Smooth muscle cell (in vitro differentiated cells): ENCODE results near the gene TMED6. TPM values are rescaled to one million over a fixed set of nuclear protein-coding genes. Genes with fewer than 3 reads are reported as not detected.
A peak's percentile ranks its signal among the peaks of the same experiment; 100 is the strongest.

Experiments
- DNase-seq: peaks from one replicate; lab custom pipeline; 2025; ENCODE audit not compliant: unreplicated experiment; lab: John Stamatoyannopoulos, UW
- H2AFZ ChIP-seq: fragments of 200-600 bp; sonication (generic); 2 replicates; pipeline ENCODE4 v1.6.0; 2016; ENCODE audit warnings: antibody characterized with exemption, low read depth, mild to moderate bottlenecking
- H3F3A ChIP-seq: fragments of 200-600 bp; sonication (generic); 2 replicates; pipeline ENCODE4 v1.6.0; 2017; ENCODE audit warnings: antibody characterized with exemption, low read depth
- H3K27ac ChIP-seq: fragments of 200-600 bp; sonication (generic); 2 replicates; pipeline ENCODE4 v1.5.1; 2016; ENCODE audit warnings: low read depth, mild to moderate bottlenecking
- H3K27me3 ChIP-seq: fragments of 200-600 bp; sonication (generic); 2 replicates; pipeline ENCODE4 v1.6.1; 2016; ENCODE audit warnings: low read depth, mild to moderate bottlenecking
- H3K36me3 ChIP-seq: fragments of 200-600 bp; sonication (generic); 2 replicates; pipeline ENCODE4 v1.5.1; 2016; ENCODE audit warnings: low read depth
- H3K4me1 ChIP-seq: fragments of 200-600 bp; sonication (generic); 2 replicates; pipeline ENCODE4 v1.5.1; 2016; ENCODE audit warnings: low read depth
- H3K4me2 ChIP-seq: fragments of 200-600 bp; sonication (generic); 2 replicates; pipeline ENCODE4 v1.6.0; 2016; ENCODE audit warnings: mild to moderate bottlenecking
- H3K4me3 ChIP-seq: fragments of 200-600 bp; sonication (generic); 2 replicates; pipeline ENCODE4 v1.5.1; 2016; ENCODE audit warnings: mild to moderate bottlenecking
- H3K79me2 ChIP-seq: fragments of 200-600 bp; sonication (generic); 2 replicates; pipeline ENCODE4 v1.6.0; 2016; ENCODE audit warnings: low read depth, mild to moderate bottlenecking
- H3K9ac ChIP-seq: fragments of 200-600 bp; sonication (generic); 2 replicates; pipeline ENCODE4 v1.6.0; 2016; ENCODE audit warnings: low read depth
- H3K9me3 ChIP-seq: fragments of 200-600 bp; sonication (generic); replicated peaks from 2 replicates; pipeline ENCODE4 v1.5.1; 2016; ENCODE audit warnings: low read depth
- H4K20me1 ChIP-seq: fragments of 200-600 bp; sonication (generic); 2 replicates; pipeline ENCODE4 v1.6.0; 2016; ENCODE audit warnings: low read depth
- WGBS: methylation state at CpG from one replicate; pipeline ENCODE4 v1.1.7; 2016; ENCODE audit warnings: low lambda C conversion rate; 5-methylcytosine and 5-hydroxymethylcytosine counted together
- polyA plus RNA-seq: library from polyadenylated mRNA; unstranded; fragments of >200 nt; fragmentation: Nextera tagmentation; extraction: Ambion mirVana; gene quantifications from 2 replicates; pipeline ENCODE4 v1.2.1, GENCODE V29; 2016
- total RNA-seq: library from RNA; depleted of rRNA; stranded (reverse); fragments of >200 nt; gene quantifications from 2 replicates; pipeline ENCODE4 v1.2.3, GENCODE V29; 2014
- TF ChIP-seq, protein P1 (sequence below): fragments of 200-600 bp; sonication (generic); IDR thresholded peaks from 2 replicates; pipeline ENCODE4 v1.5.1; 2017; ENCODE audit warnings: borderline replicate concordance, mild to moderate bottlenecking, antibody characterized with exemption; ENCODE audit not compliant: insufficient read depth, poor library complexity, severe bottlenecking

TMED6 gene
- total and polyA plus RNA-seq, 2 experiments from 2014 or later = 0.23 to 0.27 TPM

DNA sequence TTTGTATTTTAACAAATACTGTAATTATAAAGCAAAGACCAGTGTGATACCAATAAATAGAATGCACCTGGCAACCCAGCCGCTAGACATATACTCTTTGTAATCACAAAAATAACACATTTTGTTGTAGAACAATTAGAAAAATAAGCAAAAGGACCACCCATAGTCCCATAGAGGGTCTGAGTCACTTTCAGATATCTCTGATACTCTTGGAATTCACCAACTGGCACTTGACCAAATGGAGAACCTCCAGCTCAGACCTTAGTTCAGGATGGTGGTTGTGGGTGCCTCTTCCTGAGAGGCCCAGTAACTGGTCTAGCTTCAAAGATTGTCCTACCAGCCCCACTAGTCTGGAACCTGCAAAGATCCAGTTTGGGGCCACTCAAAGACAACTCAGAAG lies 35.0 kb upstream of the TMED6 start:
- Histone ChIP-seq H3K4me2 (peak overlapping the region; percentile 91), H3F3A (no peaks in the 10 kb centered on the region), H4K20me1 (no peaks in the 10 kb centered on the region), H3K27me3 (no peaks in the 10 kb centered on the region), H3K79me2 (peaks cover 46% of the 10 kb centered on the region), H3K27ac (no peak overlapping the region), H2AFZ (peak overlapping the region; percentile 89), H3K9me3 (no peaks in the 10 kb centered on the region), H3K9ac (no peak overlapping the region), H3K36me3 (peaks cover 16% of the 10 kb centered on the region), H3K4me1 (peaks cover 9% of the 10 kb centered on the region), H3K4me3 (peak overlapping the region; percentile 87)
- TF ChIP-seq, protein P1, sequence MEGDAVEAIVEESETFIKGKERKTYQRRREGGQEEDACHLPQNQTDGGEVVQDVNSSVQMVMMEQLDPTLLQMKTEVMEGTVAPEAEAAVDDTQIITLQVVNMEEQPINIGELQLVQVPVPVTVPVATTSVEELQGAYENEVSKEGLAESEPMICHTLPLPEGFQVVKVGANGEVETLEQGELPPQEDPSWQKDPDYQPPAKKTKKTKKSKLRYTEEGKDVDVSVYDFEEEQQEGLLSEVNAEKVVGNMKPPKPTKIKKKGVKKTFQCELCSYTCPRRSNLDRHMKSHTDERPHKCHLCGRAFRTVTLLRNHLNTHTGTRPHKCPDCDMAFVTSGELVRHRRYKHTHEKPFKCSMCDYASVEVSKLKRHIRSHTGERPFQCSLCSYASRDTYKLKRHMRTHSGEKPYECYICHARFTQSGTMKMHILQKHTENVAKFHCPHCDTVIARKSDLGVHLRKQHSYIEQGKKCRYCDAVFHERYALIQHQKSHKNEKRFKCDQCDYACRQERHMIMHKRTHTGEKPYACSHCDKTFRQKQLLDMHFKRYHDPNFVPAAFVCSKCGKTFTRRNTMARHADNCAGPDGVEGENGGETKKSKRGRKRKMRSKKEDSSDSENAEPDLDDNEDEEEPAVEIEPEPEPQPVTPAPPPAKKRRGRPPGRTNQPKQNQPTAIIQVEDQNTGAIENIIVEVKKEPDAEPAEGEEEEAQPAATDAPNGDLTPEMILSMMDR = no peak
- DNase-seq = no peak
- 91% methylated on average over 1 of the region's 1 CpG for WGBS

DNA sequence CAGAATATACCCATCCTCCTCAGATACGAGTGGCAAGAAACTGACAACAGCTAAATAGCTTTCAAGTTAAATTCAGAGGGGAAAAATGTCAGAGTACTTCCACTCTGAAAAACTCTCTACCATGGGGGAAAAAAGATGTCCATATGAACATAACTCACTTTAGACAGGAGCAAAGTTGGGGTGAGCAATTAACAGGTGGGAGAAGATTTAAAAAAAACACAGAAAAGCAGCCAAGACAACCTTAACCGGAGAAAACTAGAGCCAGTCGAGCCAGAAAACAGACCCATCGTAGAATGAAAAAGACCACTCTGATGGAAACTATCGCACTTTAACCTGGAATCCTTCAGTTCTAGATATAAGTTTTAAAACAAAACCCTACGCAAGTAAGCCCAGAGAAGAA lies 33.4 kb upstream of the TMED6 start:
- H4K20me1 ChIP-seq = peaks cover 5% of the 10 kb centered on the region
- H3K27me3 ChIP-seq = no peaks in the 10 kb centered on the region
- H3K36me3 ChIP-seq = peaks cover 21% of the 10 kb centered on the region
- H3K4me3 ChIP-seq = peak overlapping the region; percentile 87
- WGBS = 19% methylated on average over 6 of the region's 6 CpGs
- no peaks in the 10 kb centered on the region for H3K9me3 ChIP-seq
- peak overlapping the region; percentile 91 for H3K9ac ChIP-seq
- H3K27ac ChIP-seq = peak overlapping the region; percentile 70
- H2AFZ ChIP-seq = peak overlapping the region; percentile 72
- H3K79me2 ChIP-seq = peaks cover 50% of the 10 kb centered on the region
- DNase-seq = no peak
- TF ChIP-seq, protein P1 = no peak
- H3F3A ChIP-seq = no peaks in the 10 kb centered on the region
- peak overlapping the region; percentile 91 for H3K4me2 ChIP-seq
- peaks cover 9% of the 10 kb centered on the region for H3K4me1 ChIP-seq

DNA sequence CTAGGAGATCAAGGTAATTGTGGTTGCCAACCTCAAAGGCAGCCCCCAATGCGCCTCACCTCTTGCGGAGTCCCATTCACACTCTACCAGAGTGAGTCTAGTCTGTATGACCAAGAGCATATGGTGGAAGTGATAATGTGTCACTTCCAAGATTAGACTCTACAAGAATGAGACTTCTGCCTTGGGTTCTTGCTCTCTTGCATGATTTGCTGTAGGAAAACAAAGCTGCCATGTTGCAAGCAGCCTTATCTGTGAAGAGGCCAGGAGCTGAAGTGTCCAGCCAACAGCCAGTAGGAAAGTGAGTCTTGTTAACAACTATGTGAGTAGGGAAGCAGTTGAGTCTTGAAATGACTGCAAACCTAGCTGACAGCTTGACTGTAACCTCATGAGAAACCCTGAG lies 30.8 kb upstream of the TMED6 start:
- Histone ChIP-seq H3K4me1 (peaks cover 9% of the 10 kb centered on the region), H3K4me2 (no peak overlapping the region), H3K27ac (no peak overlapping the region), H4K20me1 (peaks cover 5% of the 10 kb centered on the region), H3K4me3 (no peak overlapping the region), H2AFZ (no peak overlapping the region), H3K9ac (no peak overlapping the region), H3K79me2 (peaks cover 53% of the 10 kb centered on the region), H3F3A (no peaks in the 10 kb centered on the region), H3K27me3 (no peaks in the 10 kb centered on the region), H3K9me3 (no peaks in the 10 kb centered on the region), H3K36me3 (peaks cover 25% of the 10 kb centered on the region)
- DNase-seq = no peak
- TF ChIP-seq, protein P1 = no peak
- WGBS = 96% methylated on average over 2 of the region's 2 CpGs

DNA sequence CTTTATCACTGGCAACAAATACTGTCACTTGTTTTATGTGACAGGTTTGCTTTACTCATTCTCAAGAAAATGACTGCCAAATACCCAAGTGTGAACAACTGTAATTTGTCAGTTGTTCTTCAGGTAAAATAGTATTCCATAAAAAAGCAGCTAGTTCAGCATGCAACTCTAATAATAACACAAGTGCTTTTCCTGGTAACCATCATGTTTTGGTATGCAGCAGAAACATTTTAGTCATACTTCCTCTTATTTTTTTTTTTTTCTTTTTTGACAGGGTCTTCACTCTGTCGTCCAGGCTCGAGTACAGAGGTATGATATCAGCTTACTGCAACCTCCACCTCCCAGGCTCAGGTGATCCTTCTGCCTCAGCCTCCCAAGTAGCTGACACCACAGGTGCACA lies 29.6 kb upstream of the TMED6 start:
- Histone ChIP-seq H4K20me1 (peaks cover 5% of the 10 kb centered on the region), H3K4me3 (no peak overlapping the region), H3K27ac (no peak overlapping the region), H3K9me3 (no peaks in the 10 kb centered on the region), H3K36me3 (peaks cover 26% of the 10 kb centered on the region), H2AFZ (no peak overlapping the region), H3K9ac (no peak overlapping the region), H3K4me2 (no peak overlapping the region), H3K27me3 (no peaks in the 10 kb centered on the region), H3K4me1 (peaks cover 9% of the 10 kb centered on the region), H3K79me2 (peaks cover 50% of the 10 kb centered on the region), H3F3A (no peaks in the 10 kb centered on the region)
- TF ChIP-seq, protein P1 = no peak
- DNase-seq = no peak
- WGBS = 97% methylated on average over 2 of the region's 2 CpGs
